HepG2 (cell line): Measurements from ENCODE around the gene NEBL. TPM values are rescaled to one million over a fixed set of nuclear protein-coding genes. Genes with fewer than 3 reads are reported as not detected.

Experiments
- ATAC-seq: fragments of 200-7000 bp; cut with Tn5 transposase; 3 replicates; pipeline ENCODE4 v1.9.1; 2020; ENCODE audit warnings: mild to moderate bottlenecking, moderate library complexity
- BruUV-seq: library from RNA; stranded (reverse); fragments of 400-500 nt; replicated peaks from 2 replicates; lab custom pipeline; 2021; lab: Mats Ljungman, UMichigan
- CTCF ChIA-PET: fragments of 300-600 bp; formaldehyde crosslinking; extraction: SDS; loops from one replicate; lab custom pipeline; 2021; ENCODE audit warnings: low total read pairs, inconsistent platforms, low intra/inter-chr PET ratio; lab: Yijun Ruan, JAX
- POLR2A ChIA-PET: fragments of 350-600 bp; sonication (Branson Sonifier 250); formaldehyde crosslinking; loops from one replicate; lab custom pipeline; 2020; ENCODE audit warnings: antibody characterized with exemption, inconsistent platforms; lab: Yijun Ruan, JAX
- DNase-seq: peaks from one replicate; pipeline ENCODE4 v3.0.0-alpha.2; 2015; ENCODE audit warnings: low spot score
- FAIRE-seq: peaks from 3 replicates; lab custom pipeline; 2011; peaks lifted over from hg19 to GRCh38; lab: Jason Lieb, UNC
- H2AFZ ChIP-seq: one replicate; pipeline ENCODE4 v1.6.1; 2011; ENCODE audit warnings: low read length, inconsistent platforms
- H3K27ac ChIP-seq: fragments of 300-600 bp; 3 replicates; pipeline ENCODE4 v1.8.0; 2011; ENCODE audit warnings: mixed run types, mild to moderate bottlenecking, mixed read lengths, low read length, inconsistent platforms; ENCODE audit not compliant: insufficient read depth; ENCODE audit errors: extremely low read length
- H3K27me3 ChIP-seq, 2 experiments: fragments of 200-600 bp in 1 of 2; 2 replicates in 1 of 2; 3 replicates in 1 of 2; pipeline versions ENCODE4 v1.6.0 to v1.8.0; 2011; ENCODE audit warnings: low read length in 2 of 2, mild to moderate bottlenecking in 2 of 2, moderate library complexity in 2 of 2, inconsistent platforms in 1 of 2; ENCODE audit not compliant: insufficient read depth in 2 of 2, control insufficient read depth in 1 of 2
- H3K36me3 ChIP-seq, 2 experiments: fragments of 200-600 bp in 1 of 2; replicated peaks in 1 of 2; 2 replicates in 1 of 2; 3 replicates in 1 of 2; pipeline versions ENCODE4 v1.5.1 to v1.8.0; 2011; ENCODE audit warnings: low read length in 2 of 2, inconsistent platforms in 1 of 2; ENCODE audit not compliant: insufficient read depth in 2 of 2, control insufficient read depth in 1 of 2
- H3K4me1 ChIP-seq: 2 replicates; pipeline ENCODE4 v1.5.1; 2012; ENCODE audit warnings: low read length, inconsistent platforms; ENCODE audit not compliant: insufficient read depth
- H3K4me2 ChIP-seq: 2 replicates; pipeline ENCODE4 v1.6.0; 2011; ENCODE audit warnings: low read depth, low read length, inconsistent platforms
- H3K4me3 ChIP-seq, 3 experiments: fragments of 200-600 bp in 1 of 3; sonication (generic), shearing (Covaris generic) in 1 of 3; replicated peaks in 1 of 3; 2 replicates each; pipeline ENCODE4 v1.5.1; 2011 to 2016; ENCODE audit warnings: low read length in 3 of 3, inconsistent platforms in 2 of 3, low read depth in 2 of 3, mild to moderate bottlenecking in 2 of 3, control low read depth in 1 of 3, mixed read lengths in 1 of 3; ENCODE audit not compliant: insufficient read depth in 1 of 3
- H3K79me2 ChIP-seq: one replicate; pipeline ENCODE4 v1.6.1; 2011; ENCODE audit warnings: low read length, inconsistent platforms; ENCODE audit not compliant: insufficient read depth
- H3K9ac ChIP-seq: 2 replicates; pipeline ENCODE4 v1.6.0; 2011; ENCODE audit warnings: mild to moderate bottlenecking, low read depth, low read length, inconsistent platforms; ENCODE audit not compliant: insufficient read depth
- H3K9me3 ChIP-seq: 2 replicates; pipeline ENCODE4 v1.5.1; 2012; ENCODE audit warnings: mild to moderate bottlenecking, low read length
- H4K20me1 ChIP-seq: 2 replicates; pipeline ENCODE4 v1.6.0; 2011; ENCODE audit warnings: inconsistent platforms, mild to moderate bottlenecking, low read length, moderate library complexity; ENCODE audit not compliant: insufficient read depth
- FOSL2 ChIP-seq: sonication (generic); formaldehyde crosslinking; IDR thresholded peaks from 2 replicates; pipeline ENCODE4 v1.4.0; 2020; ENCODE audit warnings: missing genetic modification reagents
- HOXA5 ChIP-seq: sonication (generic); formaldehyde crosslinking; IDR thresholded peaks from 2 replicates; pipeline ENCODE4 v1.4.0; 2020; ENCODE audit warnings: missing genetic modification reagents
- KMT2B ChIP-seq: IDR thresholded peaks from 2 replicates; pipeline ENCODE4 v1.6.1; 2016; ENCODE audit warnings: missing genetic modification reagents, missing compliant biosample characterization
- MAFK ChIP-seq, 2 experiments: IDR thresholded peaks in 1 of 2; conservative IDR thresholded peaks in 1 of 2; 2 replicates each; pipeline ENCODE4 v1.6.1; 2011; ENCODE audit warnings: improper control_type of control experiment in 2 of 2, low read length in 2 of 2
- MLXIP ChIP-seq: sonication (generic); formaldehyde crosslinking; IDR thresholded peaks from 2 replicates; pipeline ENCODE4 v1.9.0; 2021; ENCODE audit warnings: missing genetic modification reagents, borderline replicate concordance
- NFRKB ChIP-seq: fragments of 450-650 bp; IDR thresholded peaks from 2 replicates; pipeline ENCODE4 v1.6.1; 2017
- NRL ChIP-seq: sonication (generic); formaldehyde crosslinking; IDR thresholded peaks from 2 replicates; pipeline ENCODE4 v1.5.0; 2020; ENCODE audit warnings: missing genetic modification reagents, mild to moderate bottlenecking, moderate library complexity, borderline replicate concordance
- PATZ1 ChIP-seq: sonication (generic); formaldehyde crosslinking; IDR thresholded peaks from 2 replicates; pipeline ENCODE4 v1.4.0; 2020; ENCODE audit warnings: missing genetic modification reagents
- SRSF4 ChIP-seq: fragments of 200-400 bp; formaldehyde crosslinking; IDR thresholded peaks from one replicate; pipeline ENCODE4 v1.6.1; 2018; ENCODE audit warnings: mild to moderate bottlenecking, low read depth, low read length, moderate library complexity; ENCODE audit not compliant: poor library complexity, severe bottlenecking
- ZBTB7B ChIP-seq: sonication (generic); formaldehyde crosslinking; IDR thresholded peaks from 2 replicates; pipeline ENCODE4 v1.4.0; 2020; ENCODE audit warnings: missing genetic modification reagents
- ZNF180 ChIP-seq: sonication (generic); formaldehyde crosslinking; IDR thresholded peaks from 2 replicates; pipeline ENCODE4 v1.4.0; 2020; ENCODE audit warnings: low read depth, missing genetic modification reagents, borderline replicate concordance
- ZNF251 ChIP-seq: sonication (generic); formaldehyde crosslinking; IDR thresholded peaks from 2 replicates; pipeline ENCODE4 v1.9.0; 2021; ENCODE audit warnings: mild to moderate bottlenecking, missing genetic modification reagents
- ZNF350 ChIP-seq: sonication (generic); formaldehyde crosslinking; IDR thresholded peaks from 2 replicates; pipeline ENCODE4 v1.4.0; 2020; ENCODE audit warnings: mild to moderate bottlenecking, low read depth, missing genetic modification reagents, borderline replicate concordance
- ZNF619 ChIP-seq: sonication (generic); formaldehyde crosslinking; IDR thresholded peaks from 2 replicates; pipeline ENCODE4 v1.4.0; 2020; ENCODE audit warnings: mild to moderate bottlenecking, missing genetic modification reagents
- ZNF704 ChIP-seq: sonication (generic); formaldehyde crosslinking; IDR thresholded peaks from 2 replicates; pipeline ENCODE4 v1.8.1; 2023; ENCODE audit warnings: mild to moderate bottlenecking, inconsistent platforms, moderate library complexity, missing genetic modification reagents, borderline replicate concordance
- ZNF788 ChIP-seq: sonication (generic); formaldehyde crosslinking; IDR thresholded peaks from 2 replicates; pipeline ENCODE4 v1.5.0; 2020; ENCODE audit warnings: mild to moderate bottlenecking, missing genetic modification reagents, borderline replicate concordance
- WGBS: methylation state at CpG from one replicate; pipeline ENCODE4 v1.1.6; 2017; ENCODE audit warnings: low lambda C conversion rate; 5-methylcytosine and 5-hydroxymethylcytosine counted together
- in situ Hi-C: cut with HindIII; loops from 2 replicates; pipeline ENCODE4 v1.10.0; 2017; ENCODE audit warnings: low pct_unique_long_range_greater_than_20kb; ENCODE audit not compliant: extremely low pct_ligation_motif_present
- intact Hi-C: fragments of 100-400 bp; cut with micrococcal nuclease; formaldehyde crosslinking; loops from one replicate; pipeline ENCODE4 v1.10.0; 2022; ENCODE audit not compliant: unreplicated experiment
- polyA plus RNA-seq, 8 experiments: library from polyadenylated mRNA; depleted of rRNA in 3 of 8; stranded (reverse) in 7 of 8; unstranded in 1 of 8; fragments of >200 nt; fragmentation: Illumina TruSeq in 4 of 8; extraction: Trizol in 4 of 8; gene quantifications; 2 replicates each; pipeline versions ENCODE4 v1.2.1 to v1.2.3, GENCODE V29; 2011 to 2016; ENCODE audit warnings: low read depth in 4 of 8, missing spikeins in 1 of 8, mixed read lengths in 1 of 8; ENCODE audit not compliant: insufficient read depth in 1 of 8
- total RNA-seq, 5 experiments: library from RNA; depleted of rRNA; stranded (reverse); fragments of >200 nt; fragmentation: Illumina TruSeq; extraction: Trizol; gene quantifications; 2 replicates each; pipeline ENCODE4 v1.2.3, GENCODE V29; 2016; ENCODE audit warnings: low read depth in 1 of 5

Gene NEBL
- total and polyA plus RNA-seq, 2 of the 13 experiments (the other 11 are each of a cell fraction or from before 2014, with no cell fraction given) = not detected

GRCh38 chr10:20944789-20945502, 47.8 kb upstream of the NEBL start:
- H3K79me2 ChIP-seq = no peaks in the 10 kb centered on the region
- no peak for DNase-seq
- WGBS = 18% methylated on average over 7 of the region's 7 CpGs
- no peak for FAIRE-seq
- H3K36me3 ChIP-seq = no peaks in the 10 kb centered on the region
- TF ChIP-seq NFRKB = no peak
- TF ChIP-seq SRSF4 = no peak
- TF ChIP-seq ZNF350 (CRISPR knock-in tag) = no peak
- no peak for TF ChIP-seq ZNF704 (CRISPR knock-in tag)
- no peak for TF ChIP-seq ZNF251 (CRISPR knock-in tag)
- TF ChIP-seq ZNF180 (CRISPR knock-in tag) = no peak
- TF ChIP-seq HOXA5 = no peak
- no peak for TF ChIP-seq FOSL2 (CRISPR knock-in tag)
- TF ChIP-seq NRL = no peak
- no peak for TF ChIP-seq KMT2B (CRISPR knock-in tag)
- TF ChIP-seq ZNF619 (CRISPR knock-in tag) = no peak
- TF ChIP-seq ZBTB7B = no peak
- no peak for TF ChIP-seq ZNF788
- TF ChIP-seq MAFK (conservative IDR thresholded peaks at IDR 0.05 in 1 of 2, IDR thresholded peaks at IDR 0.05 in 1 of 2; ENCODE audit: low read length in 2 of 2) = no peak
- TF ChIP-seq PATZ1 (CRISPR knock-in tag) = no peak
- TF ChIP-seq MLXIP (CRISPR knock-in tag) = no peak
- no peaks in the 10 kb centered on the region for H4K20me1 ChIP-seq
- CTCF ChIA-PET = no interaction called here
- in situ Hi-C loops = no loop called here
- ATAC-seq = no peak
- no TSS peak for BruUV-seq
- H3K9ac ChIP-seq = no peak overlapping the region
- peaks cover 0 to 14% of the 10 kb centered on the region in 2 experiments; a peak in 2 of 5 replicates for H3K27me3 ChIP-seq
- no peaks in the 10 kb centered on the region for H3K4me1 ChIP-seq
- POLR2A ChIA-PET = no interaction called here
- intact Hi-C loops = no loop called here
- no peak overlapping the region for H3K4me3 ChIP-seq
- H3K9me3 ChIP-seq = no peaks in the 10 kb centered on the region
- no peak overlapping the region for H3K27ac ChIP-seq
- no peak overlapping the region for H2AFZ ChIP-seq
- no peak overlapping the region for H3K4me2 ChIP-seq
